GM18517 (cell line): ENCODE data around the gene AUH.

Experiments used
- ATAC-seq: cut with Tn5 transposase; IDR thresholded peaks from one replicate; pipeline ENCODE4 v1.9.1; 2021; ENCODE audit warnings: mild to moderate bottlenecking, moderate library complexity; ENCODE audit not compliant: unreplicated experiment

The AUH gene

DNA sequence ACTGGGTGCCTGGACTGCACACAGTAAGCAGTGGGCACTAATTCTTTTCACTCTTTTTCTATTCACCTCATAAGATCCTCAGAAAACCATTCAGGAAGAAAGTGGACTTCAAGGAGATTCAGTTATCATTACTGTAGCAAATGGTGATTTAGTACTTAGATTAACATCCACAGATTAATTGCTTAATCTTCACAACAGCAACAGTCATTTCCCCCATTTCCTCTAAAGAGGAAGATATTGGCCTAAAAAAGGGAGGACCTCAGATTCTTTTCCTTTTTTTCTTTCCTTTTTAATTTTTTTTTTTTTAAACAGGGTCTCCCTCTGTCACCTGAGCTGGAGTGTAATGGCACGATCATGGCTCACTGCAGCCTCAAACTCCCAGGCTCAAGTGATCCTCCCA is 64.4 kb downstream of the AUH start:
- no peak for ATAC-seq

DNA sequence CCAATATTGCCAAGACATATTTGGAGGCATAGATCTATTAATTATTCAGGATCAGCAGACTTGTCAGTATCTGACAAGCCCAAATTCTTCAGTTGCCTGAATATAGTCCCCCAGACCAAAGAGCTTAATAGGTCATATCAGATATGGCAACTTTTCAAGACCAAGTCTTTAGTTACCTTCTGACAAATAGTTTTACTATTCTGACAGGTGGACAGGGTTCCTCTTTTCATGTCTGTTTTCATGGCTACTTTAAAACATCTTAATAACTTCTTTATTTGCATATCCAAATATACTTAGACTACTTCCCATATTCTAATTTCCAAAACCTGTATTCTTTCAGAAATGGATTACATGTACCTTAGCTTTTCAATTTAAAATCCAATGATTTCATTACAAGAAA is 65.4 kb downstream of the AUH start:
- no peak for ATAC-seq

DNA sequence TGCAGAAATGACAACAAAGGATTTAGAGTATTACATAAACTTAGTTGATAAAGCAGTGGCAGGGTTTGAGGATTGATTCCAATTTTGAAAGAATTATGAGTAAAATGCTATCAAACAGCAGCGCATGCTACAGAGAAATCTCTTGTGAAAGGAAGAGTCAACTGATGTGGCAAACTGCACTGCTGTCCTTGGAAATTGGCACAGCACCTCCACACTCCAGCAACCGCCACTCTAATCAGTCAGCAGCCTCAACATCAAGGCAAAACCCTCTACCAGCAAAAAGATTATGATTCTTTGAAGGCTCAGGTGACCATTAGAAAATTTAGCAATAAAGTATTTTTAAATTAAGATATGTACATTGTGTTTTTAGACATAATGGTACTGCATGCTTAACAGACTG is 66.4 kb downstream of the AUH start:
- no peak for ATAC-seq

DNA sequence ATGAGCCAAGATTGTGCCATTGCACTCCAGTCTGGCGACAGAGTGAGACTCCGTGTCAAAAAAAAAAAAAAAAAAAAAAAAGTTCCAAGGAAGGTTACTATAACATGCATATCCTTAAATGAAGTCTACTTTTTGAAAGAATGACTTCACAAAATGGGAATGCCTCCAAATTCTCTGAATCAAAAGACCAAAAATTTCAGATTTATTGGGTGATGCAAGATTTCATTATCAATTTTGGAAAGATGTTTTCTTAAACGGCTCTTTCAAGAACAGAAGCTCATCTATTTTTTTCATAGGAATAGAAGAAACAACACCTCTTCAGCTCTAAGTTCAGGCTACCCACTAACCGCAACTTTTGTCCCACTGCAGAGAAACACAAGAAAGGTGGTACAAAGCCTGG is 69.9 kb downstream of the AUH start:
- no peak for ATAC-seq

DNA sequence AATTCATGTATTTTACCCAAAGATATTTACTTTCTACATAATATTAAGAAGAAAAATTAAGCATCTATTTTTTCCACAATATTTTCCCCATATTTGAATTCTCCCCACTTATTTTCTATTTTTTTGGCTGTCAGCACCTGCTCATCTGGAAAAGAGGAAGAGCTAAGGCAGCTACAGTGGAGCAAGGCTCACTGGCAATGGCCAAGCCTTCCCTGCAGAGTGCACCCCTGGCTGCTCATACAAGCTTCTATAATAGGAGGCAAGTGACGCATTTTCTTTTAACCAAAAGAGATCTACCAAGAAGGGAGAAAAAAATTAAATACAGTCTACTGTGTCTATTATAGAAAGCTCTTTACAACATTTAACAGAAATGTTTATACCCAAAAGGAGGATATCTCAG is 72.5 kb downstream of the AUH start:
- no peak for ATAC-seq

DNA sequence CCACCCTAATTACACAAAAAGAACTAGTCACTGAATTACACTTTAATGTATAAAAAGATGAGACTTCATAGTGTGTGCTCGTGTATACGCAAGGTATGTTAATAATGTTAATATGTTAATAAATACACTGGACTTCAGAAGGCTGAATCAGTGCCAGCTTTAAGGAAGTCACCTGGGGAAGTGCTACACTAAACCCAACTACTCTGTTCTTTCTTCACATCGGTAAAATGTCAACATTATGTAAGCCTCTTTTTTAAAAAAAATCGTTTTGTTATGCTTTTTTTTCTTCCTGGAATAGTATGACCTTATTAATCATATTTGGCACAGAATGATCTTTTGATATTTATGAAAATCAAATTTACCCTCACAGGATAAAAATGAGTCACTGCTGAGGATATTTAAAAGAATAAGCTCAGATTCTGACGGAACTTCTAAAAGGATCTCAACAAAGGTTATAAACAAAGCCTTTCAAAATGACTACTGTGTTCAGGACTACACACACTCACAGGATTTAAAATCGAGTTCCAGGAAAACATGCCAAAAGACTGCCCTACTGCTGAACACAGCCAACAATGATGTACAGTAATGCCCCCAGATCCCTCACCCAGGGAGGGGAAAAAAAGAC is 75.9 kb downstream of the AUH start:
- ATAC-seq, result no peak

DNA sequence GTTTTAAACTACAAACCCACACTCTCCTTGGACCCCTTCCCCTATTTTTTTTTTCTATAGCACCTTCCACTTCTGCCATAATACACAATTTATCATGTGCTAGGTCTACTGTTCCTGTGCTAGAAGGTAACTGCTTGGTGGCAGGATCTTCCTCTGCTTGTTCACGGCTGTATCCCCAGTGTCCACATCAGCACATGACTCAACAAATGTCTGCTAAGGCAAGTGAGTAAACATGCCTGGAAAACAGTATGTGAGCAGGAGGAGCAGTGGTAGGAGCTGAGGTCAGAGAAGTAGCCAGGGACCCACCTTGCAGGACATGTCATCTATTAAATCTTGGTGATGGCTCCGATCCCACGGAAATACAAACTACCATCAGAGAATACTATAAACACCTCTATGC is 79.4 kb downstream of the AUH start:
- ATAC-seq, result no peak

DNA sequence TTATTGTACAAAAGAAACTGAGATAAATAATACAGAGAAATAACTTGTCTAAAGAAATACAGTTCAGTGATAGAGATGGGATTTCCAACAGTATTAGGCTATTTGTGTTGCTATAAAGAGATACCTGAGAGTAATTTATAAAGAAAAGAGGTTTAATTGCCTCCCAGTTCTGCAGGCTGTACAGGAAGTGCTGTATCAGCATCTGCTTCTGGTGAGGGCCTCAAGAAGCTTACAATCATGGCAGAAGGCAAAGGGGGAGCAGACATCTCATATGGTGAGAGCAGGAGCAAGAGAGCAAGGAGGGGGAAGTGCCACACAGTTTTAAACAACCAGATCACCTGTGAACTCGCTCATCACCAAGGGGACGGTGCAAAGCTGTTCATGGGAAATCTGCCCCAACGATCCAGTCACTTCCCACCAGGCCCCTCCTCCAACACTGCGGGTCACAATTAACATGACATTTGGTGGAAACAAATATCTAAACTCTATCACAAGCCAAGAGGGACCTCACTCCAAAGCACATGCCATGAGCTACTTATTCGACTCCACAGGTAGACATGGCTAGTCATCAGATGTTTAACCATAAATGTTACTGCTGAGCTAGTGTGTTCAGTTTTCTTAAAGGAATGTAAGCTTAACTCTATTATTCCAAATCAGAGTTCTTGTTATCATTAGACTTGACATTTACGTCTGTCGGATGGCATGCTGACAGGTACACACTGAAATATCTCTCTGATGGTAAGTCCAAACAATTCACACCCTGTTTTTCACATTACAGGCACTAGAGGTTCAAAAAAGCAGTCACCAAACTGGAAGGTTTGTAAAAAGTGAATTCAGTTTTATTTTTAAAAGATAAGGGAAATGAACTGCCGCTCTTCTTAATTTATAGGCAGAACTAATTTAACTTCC is 82.2 kb downstream of the AUH start:
- ATAC-seq, result no peak

DNA sequence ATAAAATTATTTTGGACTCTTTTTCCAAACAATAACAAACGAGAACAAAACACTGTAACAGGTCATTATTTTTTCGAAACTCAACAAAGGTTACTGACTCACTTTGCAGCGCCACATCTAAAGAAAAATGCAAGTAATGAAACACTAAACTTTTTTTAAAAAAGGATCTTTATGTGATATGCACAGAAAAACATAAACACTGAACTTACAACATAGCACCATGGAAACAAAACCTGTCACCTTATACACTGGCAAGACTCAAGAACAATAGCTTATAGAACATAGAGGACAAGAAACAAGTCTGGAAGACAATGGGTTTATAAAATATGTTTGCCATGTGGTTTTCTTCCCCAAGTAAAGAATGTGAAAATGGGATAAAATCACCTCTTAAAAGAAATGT is 85.2 kb downstream of the AUH start:
- no peak for ATAC-seq

DNA sequence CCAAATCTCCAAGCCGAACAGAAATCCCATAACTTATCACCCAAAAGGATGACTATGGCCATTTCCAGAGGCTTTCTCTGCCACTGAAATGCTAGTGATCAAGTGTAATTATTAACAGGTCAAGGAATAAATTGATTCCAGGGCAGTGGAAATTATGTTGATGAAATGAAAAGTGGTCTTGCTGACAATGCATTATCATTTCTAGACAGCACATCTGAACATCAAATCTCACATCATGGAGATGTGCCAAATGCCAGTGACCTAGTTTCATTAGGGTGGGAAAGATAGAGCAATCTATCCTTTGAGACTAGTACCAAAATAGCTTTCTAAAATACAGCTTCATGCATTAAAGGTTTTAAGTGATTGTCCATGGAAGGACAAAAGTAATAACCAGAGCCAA is 86.1 kb downstream of the AUH start:
- no peak for ATAC-seq

DNA sequence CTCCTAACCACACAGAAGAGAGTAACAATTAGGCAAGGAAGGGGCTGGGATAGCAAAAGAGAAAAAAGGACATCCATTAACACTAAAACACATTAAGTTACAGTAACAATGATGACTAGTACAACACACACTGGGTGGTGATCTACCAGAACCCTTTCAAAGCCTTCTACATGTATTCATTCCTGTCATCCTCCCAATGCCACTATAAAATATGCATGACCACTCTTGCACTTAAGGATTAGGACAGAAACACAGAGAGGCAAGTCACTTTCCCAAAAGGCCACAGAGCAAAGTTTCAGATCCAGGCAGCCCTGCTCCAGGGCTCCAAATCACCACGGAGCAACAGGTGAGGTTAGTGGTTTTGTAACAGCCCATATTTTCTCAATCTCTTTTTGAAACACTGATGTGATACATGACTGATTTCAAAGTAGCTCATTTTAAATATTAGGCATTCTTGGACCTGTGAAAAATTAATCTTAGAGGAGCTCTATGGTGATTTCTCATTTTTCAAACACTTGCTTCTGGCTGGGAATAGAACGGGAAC is 86.7 kb downstream of the AUH start:
- no peak for ATAC-seq

DNA sequence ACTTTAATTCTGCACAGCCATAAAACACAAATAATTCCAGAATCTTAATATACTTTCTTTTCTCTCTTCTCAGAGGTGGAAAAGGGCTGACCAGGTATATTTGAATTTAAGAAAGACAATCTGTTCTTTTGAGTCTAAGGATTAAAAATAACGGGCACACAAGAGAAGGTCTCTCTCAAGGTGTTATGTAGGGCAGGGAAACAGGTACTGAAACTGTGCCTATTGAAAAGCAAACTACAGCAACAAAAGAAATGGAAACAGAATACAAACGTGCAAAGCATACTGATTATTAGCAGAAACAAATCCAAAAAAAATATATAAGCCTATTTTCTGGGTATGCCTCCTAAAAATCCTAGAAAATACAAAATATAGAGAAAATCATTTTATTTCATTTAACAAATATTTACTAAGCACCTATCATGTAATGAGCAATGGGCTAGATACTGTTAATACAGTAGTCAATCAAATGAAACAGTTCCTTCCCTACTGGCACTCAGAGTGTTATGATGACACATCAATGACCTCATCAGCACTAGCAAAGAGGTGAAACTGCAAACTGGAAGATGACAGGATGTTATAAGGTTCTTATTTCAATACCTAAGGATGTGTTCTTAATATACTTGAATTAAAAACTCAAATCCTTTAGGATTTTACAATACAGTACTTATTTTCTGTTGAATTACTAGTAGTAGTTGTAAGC is 87.7 kb downstream of the AUH start:
- ATAC-seq, result no peak

DNA sequence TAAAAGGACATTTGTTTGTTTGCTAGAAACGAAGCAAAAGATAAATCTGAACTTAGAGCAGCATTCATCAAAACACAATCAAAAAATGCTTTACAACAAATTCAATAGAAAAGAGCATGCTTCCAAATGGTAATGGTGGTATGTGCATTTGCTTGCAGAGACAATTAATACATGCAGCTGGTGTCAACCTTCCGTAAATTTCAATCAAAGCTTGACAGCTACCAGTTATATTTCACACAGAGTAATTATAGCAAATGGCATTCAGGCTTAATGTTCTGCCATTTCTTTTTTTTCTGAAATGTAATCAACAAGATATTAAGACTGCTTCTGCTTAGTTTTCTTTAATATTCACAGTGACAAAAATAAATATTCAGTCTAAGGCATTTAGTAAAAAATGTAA is 90.6 kb downstream of the AUH start:
- ATAC-seq, result no peak

DNA sequence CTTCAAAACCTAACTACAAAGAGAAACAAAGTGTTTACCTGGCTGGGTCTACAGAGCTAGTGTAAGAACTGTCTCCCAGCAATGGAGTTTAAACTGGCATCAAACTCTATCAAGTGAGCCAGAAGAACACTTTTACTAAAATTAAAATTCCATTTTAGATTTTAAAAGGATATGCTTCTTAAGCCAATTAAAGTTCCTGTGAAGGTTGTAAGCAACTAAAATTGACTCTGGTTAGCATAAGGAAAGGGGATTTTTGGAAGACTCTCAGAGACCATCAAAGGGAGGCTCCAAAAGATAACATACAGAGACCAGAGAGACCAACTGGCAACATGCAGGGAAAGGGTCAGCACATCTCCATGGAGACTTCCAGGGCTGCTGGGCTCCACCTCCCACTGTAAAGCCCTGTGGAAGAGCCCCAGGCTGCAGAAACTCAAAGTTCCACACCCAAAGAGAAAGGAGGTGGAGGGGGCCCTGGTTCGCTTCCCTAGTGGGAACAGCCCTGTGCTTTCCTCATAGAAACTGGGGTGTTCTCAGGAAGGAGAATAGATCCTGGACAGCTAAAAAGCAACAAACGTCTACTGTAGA is 91.7 kb downstream of the AUH start:
- no peak for ATAC-seq

DNA sequence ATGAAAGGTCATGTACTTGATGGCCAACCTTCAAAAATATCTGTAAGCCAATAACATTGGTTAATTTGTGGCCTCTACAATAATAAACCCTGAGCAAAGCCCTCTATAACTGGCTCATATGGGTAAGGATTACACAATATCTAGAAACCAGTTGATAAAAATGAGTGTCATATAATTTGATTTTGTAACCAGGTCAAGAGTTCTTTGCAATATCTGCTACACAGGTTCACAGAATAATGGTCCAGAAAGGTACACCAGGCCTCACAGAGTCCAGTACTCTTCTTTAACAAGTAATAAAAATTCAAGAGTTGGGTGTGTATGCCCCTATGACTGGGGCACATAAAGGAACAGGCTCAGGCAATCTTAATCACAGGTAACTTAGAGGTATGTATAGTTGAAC is 95.3 kb downstream of the AUH start:
- no peak for ATAC-seq

DNA sequence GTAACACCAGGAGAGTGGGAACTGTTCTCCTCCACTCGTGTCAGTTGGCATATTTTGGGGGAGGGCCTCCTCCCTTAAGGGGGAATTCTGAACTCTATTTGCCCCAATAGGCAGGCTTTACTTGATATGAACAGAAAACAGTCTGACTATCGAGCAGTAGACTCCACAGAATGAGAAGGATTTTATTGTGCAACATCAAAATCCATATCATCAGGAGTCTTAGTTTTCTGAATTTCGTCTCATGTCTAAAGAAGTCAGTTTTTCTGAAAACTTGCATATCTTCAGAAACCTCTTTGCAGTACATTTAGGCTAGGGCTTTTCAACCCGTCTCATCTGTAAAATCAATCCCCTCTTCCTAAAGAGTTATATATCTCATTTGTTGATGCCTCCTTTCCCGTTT is 96.2 kb downstream of the AUH start:
- ATAC-seq, result no peak

DNA sequence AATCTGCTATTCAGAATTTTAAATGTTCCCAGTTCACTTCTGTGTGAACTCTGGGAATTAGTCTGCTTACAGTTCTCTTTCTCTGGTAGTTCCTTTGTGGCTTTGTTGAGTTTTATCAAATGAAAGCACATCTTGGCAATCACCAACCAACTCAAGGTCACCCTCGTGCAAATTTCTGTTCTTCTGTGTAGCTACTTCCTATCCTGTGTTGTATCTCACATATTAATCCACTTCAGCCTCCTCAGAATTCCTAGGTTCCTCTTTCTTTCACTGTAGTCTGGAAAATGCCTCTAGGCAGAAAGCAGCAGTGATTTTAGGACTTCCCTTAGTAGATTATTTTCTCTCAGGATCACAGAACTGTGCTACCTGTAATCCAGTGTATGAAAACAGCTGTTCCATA is 100.3 kb downstream of the AUH start:
- ATAC-seq, result no peak

DNA sequence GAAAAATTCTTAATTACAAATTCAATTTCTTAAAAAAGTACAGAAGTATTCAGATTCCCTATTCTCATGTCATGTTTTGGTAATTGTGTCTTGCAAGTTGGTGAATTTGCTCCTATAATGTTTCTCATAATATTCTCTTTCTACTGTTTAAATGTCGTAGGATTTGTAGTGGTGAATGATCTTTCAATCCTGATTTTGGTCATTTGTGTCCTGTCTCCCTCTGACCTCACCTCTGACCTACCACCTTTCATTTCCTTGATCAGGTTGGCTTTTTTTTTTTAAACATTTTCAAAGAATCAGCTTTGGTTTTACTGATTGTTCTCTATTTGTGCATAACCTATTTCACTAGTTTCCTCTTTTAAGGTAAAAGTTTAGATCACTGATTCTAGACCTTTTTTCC is 102.6 kb downstream of the AUH start:
- ATAC-seq, result no peak

DNA sequence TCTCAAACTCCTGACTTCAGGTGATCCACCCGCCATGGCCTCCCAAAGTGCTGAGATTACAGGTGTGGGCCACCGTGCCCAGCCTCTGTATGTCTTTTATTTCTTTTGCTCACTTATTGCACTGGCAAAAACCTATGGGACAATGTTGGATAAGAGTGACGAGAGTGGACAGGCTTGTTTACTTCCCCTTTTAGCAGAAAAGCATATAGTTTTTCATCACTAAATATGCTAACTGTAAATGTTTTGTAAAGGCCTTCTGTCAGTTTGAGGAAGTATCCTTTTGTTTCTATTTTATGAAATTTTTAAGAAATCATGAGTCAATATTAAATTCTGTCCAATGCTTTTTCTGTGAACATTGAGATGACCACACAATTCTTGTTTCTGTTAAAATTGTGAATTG is 103.3 kb downstream of the AUH start:
- no peak for ATAC-seq

DNA sequence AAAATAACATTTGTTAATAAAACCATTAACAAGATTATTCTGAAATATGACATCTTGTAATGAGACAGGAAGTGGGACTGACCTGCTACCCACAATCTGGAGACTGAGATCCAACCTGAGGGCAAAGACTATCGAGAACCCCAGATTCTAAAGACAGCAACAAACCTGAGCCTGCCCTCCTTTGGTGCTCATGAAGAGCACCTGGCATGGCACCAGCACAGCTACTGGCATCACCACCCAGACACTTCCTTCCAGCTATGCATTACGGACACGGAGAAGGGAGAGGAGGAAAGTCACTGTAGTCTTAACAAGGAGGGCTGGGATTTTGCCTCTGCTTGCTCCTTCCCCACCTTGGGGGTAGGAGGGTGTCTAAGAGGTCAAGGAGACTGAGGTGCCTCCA is 105.5 kb downstream of the AUH start:
- ATAC-seq, result no peak

DNA sequence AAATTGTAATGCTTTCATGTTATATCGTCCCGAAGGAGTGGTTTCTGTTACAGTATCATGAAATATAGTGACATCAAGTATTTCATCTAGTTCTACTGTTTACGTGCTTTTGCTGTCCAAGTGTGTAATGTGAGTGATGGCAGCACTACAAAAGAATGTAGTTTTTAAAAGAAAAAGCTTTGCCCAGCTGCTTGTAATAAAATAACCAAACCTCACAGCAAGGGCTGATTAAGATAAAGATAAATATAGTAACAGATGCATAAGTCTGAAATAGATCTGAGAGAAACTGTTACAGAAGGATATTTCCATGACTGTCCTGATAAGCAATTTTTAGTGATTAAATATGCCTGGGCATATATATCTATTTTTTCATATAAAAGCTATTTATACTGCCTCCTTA is 106.4 kb downstream of the AUH start:
- ATAC-seq, result no peak
